Coronary artery (tissue), 2 donors: ENCODE data around the gene PLCB2.
A peak's percentile ranks its signal among the peaks of the same experiment; 100 is the strongest.

Experiments used
- DNase-seq: peaks from one replicate; pipeline ENCODE4 v3.0.0-alpha.2; 2017; ENCODE audit warnings: low spot score
- H3K27ac ChIP-seq, 2 donors: fragments of 200-600 bp; sonication (generic); one replicate each; pipeline ENCODE4 v1.5.1; 2016 to 2019
- H3K4me3 ChIP-seq: fragments of 200-600 bp; sonication (generic); 2 replicates; pipeline ENCODE4 v1.5.1; 2016; ENCODE audit warnings: mild to moderate bottlenecking, moderate library complexity
- TF ChIP-seq, protein P1 (sequence below): fragments of 200-600 bp; sonication (generic); IDR thresholded peaks from one replicate; pipeline ENCODE4 v1.5.1; 2019; ENCODE audit warnings: antibody characterized with exemption

The PLCB2 gene

DNA sequence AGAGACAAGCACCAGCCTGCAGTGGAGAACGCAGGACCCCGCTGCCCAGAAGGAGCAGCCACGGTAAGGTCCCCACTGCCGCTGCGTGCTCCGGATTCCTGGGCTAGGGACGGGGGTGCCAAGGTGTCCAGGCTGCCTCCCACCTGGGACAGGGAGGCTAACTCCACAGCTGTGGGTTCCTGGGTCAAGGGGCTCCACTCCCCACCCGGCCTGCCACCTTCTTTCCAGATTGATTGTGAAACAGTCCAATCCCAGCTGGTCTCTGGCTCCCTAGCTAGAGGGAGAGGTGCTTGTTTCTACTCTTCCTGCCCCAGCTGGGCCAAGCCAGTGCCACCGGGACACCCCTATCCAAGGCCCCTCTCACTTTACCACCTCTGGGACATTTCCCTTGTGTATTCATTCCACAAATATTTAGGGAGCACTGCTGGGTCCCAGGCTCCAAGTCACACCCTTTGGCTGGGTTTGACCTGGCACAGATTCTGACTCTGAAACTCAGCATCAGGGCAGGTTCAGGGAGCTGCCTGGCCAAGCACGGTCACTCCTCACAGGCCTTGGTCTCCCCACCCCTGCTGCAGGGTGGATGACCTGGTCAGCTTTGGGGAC, 67.0 kb downstream of the PLCB2 start:
- peak; percentile 64 for DNase-seq

DNA sequence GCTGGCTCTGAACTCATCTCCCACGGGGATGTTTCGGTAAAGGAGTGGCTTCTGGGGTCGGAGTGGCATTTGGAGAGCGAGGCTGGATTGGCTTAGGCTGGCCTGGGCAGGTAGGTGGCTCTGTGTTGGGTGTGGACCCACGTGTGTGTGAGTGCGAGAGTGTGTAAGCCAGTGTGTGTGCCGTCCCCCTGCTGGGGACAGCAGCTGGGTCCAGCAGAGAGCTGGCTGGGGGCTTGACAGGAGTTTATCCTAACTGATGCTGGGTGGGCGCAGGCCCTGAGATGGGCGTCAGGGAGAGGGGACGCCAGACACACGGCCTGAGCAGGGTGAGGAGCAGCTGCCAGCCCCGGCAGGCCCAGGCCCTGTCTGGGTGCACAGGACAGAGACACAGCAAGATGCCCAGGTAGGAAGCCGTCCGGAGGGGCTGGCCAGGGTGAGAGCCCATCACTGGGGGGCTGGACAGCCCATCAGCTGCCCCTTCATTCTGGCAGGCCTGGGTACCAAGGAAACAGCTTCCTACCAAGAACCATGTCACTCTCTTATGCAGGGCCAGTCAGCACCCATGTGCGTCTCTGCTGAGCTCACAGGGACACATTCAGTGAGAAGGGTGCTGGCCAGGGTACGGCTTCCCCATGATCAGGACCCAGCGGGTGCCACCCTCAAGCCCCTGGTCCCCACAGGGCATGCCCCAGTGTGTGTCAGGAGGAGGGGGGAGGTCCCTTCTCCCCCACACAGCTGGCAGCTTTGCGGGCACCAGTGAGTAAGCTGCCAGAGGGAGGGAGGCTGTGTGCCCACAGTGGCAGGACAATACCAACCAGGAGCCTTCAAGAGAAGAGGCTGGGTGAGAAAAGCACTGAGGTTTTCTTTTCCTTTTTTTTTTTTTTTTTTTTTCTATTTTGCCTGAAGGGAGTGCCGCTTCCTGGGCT, 67.8 kb downstream of the PLCB2 start:
- TF ChIP-seq, protein P1, sequence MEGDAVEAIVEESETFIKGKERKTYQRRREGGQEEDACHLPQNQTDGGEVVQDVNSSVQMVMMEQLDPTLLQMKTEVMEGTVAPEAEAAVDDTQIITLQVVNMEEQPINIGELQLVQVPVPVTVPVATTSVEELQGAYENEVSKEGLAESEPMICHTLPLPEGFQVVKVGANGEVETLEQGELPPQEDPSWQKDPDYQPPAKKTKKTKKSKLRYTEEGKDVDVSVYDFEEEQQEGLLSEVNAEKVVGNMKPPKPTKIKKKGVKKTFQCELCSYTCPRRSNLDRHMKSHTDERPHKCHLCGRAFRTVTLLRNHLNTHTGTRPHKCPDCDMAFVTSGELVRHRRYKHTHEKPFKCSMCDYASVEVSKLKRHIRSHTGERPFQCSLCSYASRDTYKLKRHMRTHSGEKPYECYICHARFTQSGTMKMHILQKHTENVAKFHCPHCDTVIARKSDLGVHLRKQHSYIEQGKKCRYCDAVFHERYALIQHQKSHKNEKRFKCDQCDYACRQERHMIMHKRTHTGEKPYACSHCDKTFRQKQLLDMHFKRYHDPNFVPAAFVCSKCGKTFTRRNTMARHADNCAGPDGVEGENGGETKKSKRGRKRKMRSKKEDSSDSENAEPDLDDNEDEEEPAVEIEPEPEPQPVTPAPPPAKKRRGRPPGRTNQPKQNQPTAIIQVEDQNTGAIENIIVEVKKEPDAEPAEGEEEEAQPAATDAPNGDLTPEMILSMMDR = no peak
- no peak overlapping the region for H3K27ac ChIP-seq
- peak; percentile 68 for DNase-seq
- H3K4me3 ChIP-seq = no peak overlapping the region

More for the DNA sequence above, 67.0 kb downstream of the PLCB2 start:
- TF ChIP-seq, protein P1 = no peak
- Histone ChIP-seq H3K4me3 (no peak overlapping the region), H3K27ac (no peak overlapping the region)

DNA sequence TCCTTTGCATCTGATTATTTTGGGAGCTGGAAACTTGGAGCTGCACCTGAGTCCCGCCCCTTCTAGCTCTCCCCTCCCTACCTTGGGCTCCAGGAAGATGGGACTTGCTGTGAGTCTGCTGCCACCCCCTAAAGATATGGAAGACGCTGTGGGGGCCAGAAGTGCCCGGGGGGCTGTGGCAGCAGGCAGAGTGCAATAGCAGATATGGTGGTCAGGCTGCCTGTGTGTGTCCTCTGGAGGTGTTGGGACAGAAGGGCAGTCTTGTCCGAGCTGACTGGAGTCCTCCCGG, 68.4 kb downstream of the PLCB2 start:
- Histone ChIP-seq H3K4me3 (peak overlapping the region; percentile 71), H3K27ac (no peak overlapping the region)
- DNase-seq = peak; percentile 41
- TF ChIP-seq, protein P1 = no peak

DNA sequence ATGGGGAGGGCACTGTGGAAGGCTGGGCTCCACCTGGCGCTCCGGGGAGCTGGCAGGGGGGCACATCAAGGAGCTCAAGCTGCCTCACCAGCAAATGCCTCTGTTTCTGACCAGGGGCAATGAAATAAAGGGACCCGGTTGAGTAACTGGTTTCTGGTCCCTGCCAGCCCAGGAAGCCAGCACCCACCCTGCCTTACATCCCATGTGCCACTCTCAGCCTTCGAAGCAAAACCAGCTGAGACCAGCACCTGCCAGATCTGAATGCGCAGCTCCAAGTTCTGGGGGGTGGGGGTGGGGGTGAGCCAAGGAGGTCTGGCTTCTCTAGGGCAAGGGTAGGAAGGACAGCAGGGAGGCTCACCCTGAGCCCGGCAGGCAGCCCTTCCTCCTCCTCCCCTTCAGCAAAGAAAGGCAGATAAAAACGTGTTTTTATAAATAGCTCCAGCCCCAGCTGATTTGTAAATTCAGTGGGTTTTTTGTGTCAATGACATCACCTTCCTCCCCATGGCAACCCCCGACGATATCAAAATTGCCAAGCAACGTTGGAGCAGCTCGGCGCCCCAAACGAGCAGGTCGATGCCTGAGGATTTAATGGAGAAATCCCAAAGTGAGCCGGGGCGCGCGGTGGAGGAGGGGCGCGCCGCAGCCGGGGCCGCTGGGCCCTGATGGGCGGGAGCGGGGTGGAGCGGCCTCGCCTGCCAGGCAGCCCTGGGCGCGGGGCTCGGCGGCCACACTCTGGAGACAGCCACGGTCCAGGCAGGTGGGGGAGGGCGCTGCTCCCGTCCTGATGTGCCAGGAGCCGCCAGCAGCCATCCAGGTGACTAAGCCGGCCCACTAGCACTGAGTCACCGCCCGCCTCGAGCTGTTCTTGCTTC, 69.0 kb downstream of the PLCB2 start, which contains the start of gene PAK6:
PAK6 (plus strand) TSS at position 532 of the 872 bp plus-strand sequence. CDS start 25,723 bp downstream, outside the sequence.
- no peak for DNase-seq
- Histone ChIP-seq H3K4me3 (peak within 1 kb of the TSS; percentile 71), H3K27ac (no peak within 1 kb of the TSS)
- TF ChIP-seq, protein P1 = no peak
